HEK293 (cell line): ENCODE results near the gene NSD1.

Source experiments
- EGR2 ChIP-seq: fragments of 450-650 bp; formaldehyde crosslinking; IDR thresholded peaks from 2 replicates; pipeline ENCODE4 v1.5.1; 2016; ENCODE audit warnings: low read depth, missing biosample characterization, missing genetic modification characterization
- HIC1 ChIP-seq: fragments of 450-650 bp; formaldehyde crosslinking; IDR thresholded peaks from 2 replicates; pipeline ENCODE4 v1.5.1; 2016; ENCODE audit warnings: missing biosample characterization, missing genetic modification characterization
- HOXC10 ChIP-seq: sonication (generic); formaldehyde crosslinking; IDR thresholded peaks from 2 replicates; pipeline ENCODE4 v1.8.1; 2023; ENCODE audit warnings: mild to moderate bottlenecking, missing genetic modification reagents
- KLF16 ChIP-seq: fragments of 450-650 bp; formaldehyde crosslinking; IDR thresholded peaks from 2 replicates; pipeline ENCODE4 v1.5.1; 2017; ENCODE audit warnings: missing biosample characterization, missing genetic modification characterization
- MZF1 ChIP-seq: fragments of 450-650 bp; formaldehyde crosslinking; IDR thresholded peaks from 2 replicates; pipeline ENCODE4 v1.5.1; 2017; ENCODE audit warnings: missing biosample characterization, missing genetic modification characterization, borderline replicate concordance
- PRDM2 ChIP-seq: fragments of 450-650 bp; formaldehyde crosslinking; IDR thresholded peaks from 2 replicates; pipeline ENCODE4 v1.5.1; 2016; ENCODE audit warnings: missing biosample characterization, missing genetic modification characterization, borderline replicate concordance
- REPIN1 ChIP-seq: fragments of 450-650 bp; formaldehyde crosslinking; IDR thresholded peaks from 2 replicates; pipeline ENCODE4 v1.5.1; 2017; ENCODE audit warnings: missing biosample characterization, missing genetic modification characterization, low read depth
- ZBTB20 ChIP-seq: fragments of 450-650 bp; formaldehyde crosslinking; IDR thresholded peaks from 2 replicates; pipeline ENCODE4 v1.5.1; 2016; ENCODE audit warnings: missing biosample characterization, missing genetic modification characterization
- ZBTB26 ChIP-seq: fragments of 450-650 bp; formaldehyde crosslinking; optimal IDR thresholded peaks from 2 replicates; pipeline ENCODE3; 2016; ENCODE audit warnings: missing biosample characterization, mild to moderate bottlenecking, missing genetic modification characterization
- ZBTB48 ChIP-seq: fragments of 450-650 bp; formaldehyde crosslinking; IDR thresholded peaks from 2 replicates; pipeline ENCODE4 v1.5.1; 2016; ENCODE audit warnings: missing biosample characterization, missing genetic modification characterization
- ZBTB7A ChIP-seq: fragments of 450-650 bp; formaldehyde crosslinking; IDR thresholded peaks from 2 replicates; pipeline ENCODE4 v1.5.1; 2016; ENCODE audit warnings: low read depth, missing biosample characterization, missing genetic modification characterization
- ZNF133 ChIP-seq: fragments of 450-650 bp; formaldehyde crosslinking; IDR thresholded peaks from 2 replicates; pipeline ENCODE4 v1.5.1; 2016; ENCODE audit warnings: missing biosample characterization, missing genetic modification characterization
- ZNF155 ChIP-seq: fragments of 450-650 bp; formaldehyde crosslinking; IDR thresholded peaks from 2 replicates; pipeline ENCODE4 v1.5.1; 2016; ENCODE audit warnings: missing biosample characterization, missing genetic modification characterization
- ZNF211 ChIP-seq: fragments of 450-650 bp; formaldehyde crosslinking; IDR thresholded peaks from 2 replicates; pipeline ENCODE4 v1.5.1; 2016; ENCODE audit warnings: low read depth, missing biosample characterization, missing genetic modification characterization
- ZNF350 ChIP-seq: fragments of 450-650 bp; formaldehyde crosslinking; IDR thresholded peaks from 2 replicates; pipeline ENCODE4 v1.5.0; 2017; ENCODE audit warnings: missing biosample characterization, mild to moderate bottlenecking, missing genetic modification characterization
- ZNF394 ChIP-seq: fragments of 450-650 bp; formaldehyde crosslinking; IDR thresholded peaks from 2 replicates; pipeline ENCODE4 v1.5.1; 2016; ENCODE audit warnings: missing biosample characterization, missing genetic modification characterization, mild to moderate bottlenecking, moderate library complexity, borderline replicate concordance
- ZNF416 ChIP-seq: fragments of 450-650 bp; formaldehyde crosslinking; IDR thresholded peaks from 2 replicates; pipeline ENCODE4 v1.5.1; 2016; ENCODE audit warnings: missing biosample characterization, missing genetic modification characterization
- ZNF518A ChIP-seq: fragments of 450-650 bp; formaldehyde crosslinking; conservative IDR thresholded peaks from 2 replicates; pipeline ENCODE4 v1.5.1; 2016; ENCODE audit warnings: low read depth, missing biosample characterization, missing genetic modification characterization
- ZNF529 ChIP-seq: fragments of 450-650 bp; formaldehyde crosslinking; IDR thresholded peaks from 2 replicates; pipeline ENCODE4 v1.5.1; 2017; ENCODE audit warnings: missing genetic modification characterization, missing biosample characterization; ENCODE audit not compliant: insufficient replicate concordance
- ZNF580 ChIP-seq: fragments of 450-650 bp; formaldehyde crosslinking; IDR thresholded peaks from 2 replicates; pipeline ENCODE4 v1.5.1; 2016; ENCODE audit warnings: missing biosample characterization, missing genetic modification characterization
- ZNF621 ChIP-seq: fragments of 450-650 bp; formaldehyde crosslinking; IDR thresholded peaks from 2 replicates; pipeline ENCODE4 v1.5.1; 2017; ENCODE audit warnings: missing biosample characterization, missing genetic modification characterization
- ZNF791 ChIP-seq: fragments of 450-650 bp; formaldehyde crosslinking; IDR thresholded peaks from 2 replicates; pipeline ENCODE4 v1.5.1; 2016; ENCODE audit warnings: missing biosample characterization, missing genetic modification characterization

Gene NSD1

GRCh38 chr5:177311723-177312648 is 178.4 kb downstream of the NSD1 start, which contains the start of gene MXD3 (continued):
- TF ChIP-seq MZF1 (tag by site-specific recombination): no peak
- no peak for TF ChIP-seq ZNF133
- TF ChIP-seq ZNF518A (tag by site-specific recombination): no peak
- no peak for TF ChIP-seq REPIN1
- no peak for TF ChIP-seq ZNF211 (tag by site-specific recombination)
- no peak for TF ChIP-seq ZNF529 (tag by site-specific recombination)
- no peak for TF ChIP-seq ZNF791 (tag by site-specific recombination)
- TF ChIP-seq ZNF350 (tag by site-specific recombination): no peak
- TF ChIP-seq HIC1: peak; percentile 11; the same call in 1 of the 2 replicates
- TF ChIP-seq KLF16: peak; percentile 69
- TF ChIP-seq ZBTB20 (tag by site-specific recombination): peak; percentile 9; the same call in 1 of the 2 replicates
- TF ChIP-seq ZNF394 (tag by site-specific recombination): peak; percentile 84
- TF ChIP-seq ZNF416 (tag by site-specific recombination): no peak
- no peak for TF ChIP-seq PRDM2 (tag by site-specific recombination)
- peak; percentile 99 for TF ChIP-seq ZBTB7A (tag by site-specific recombination)
- TF ChIP-seq ZNF155: no peak
- TF ChIP-seq ZNF580 (tag by site-specific recombination): no peak
- peak; percentile 90 for TF ChIP-seq ZBTB48 (tag by site-specific recombination)
- TF ChIP-seq HOXC10 (CRISPR knock-in tag): no peak
- TF ChIP-seq ZNF621 (tag by site-specific recombination): no peak
- peak; percentile 41 for TF ChIP-seq ZBTB26 (tag by site-specific recombination)
- peak; percentile 88 for TF ChIP-seq EGR2 (tag by site-specific recombination)
